NB4 (cell line): ENCODE results near the gene PLA2G2D.

Experiments used
- MYC ChIP-seq: IDR thresholded peaks from 2 replicates; pipeline ENCODE4 v1.6.1; 2011; ENCODE audit warnings: low read depth, low read length
- POLR2A ChIP-seq: IDR thresholded peaks from 2 replicates; pipeline ENCODE4 v1.6.1; 2011; ENCODE audit warnings: mild to moderate bottlenecking; ENCODE audit not compliant: insufficient read length; ENCODE audit errors: extremely low read depth
- TF ChIP-seq, protein P1 (sequence below): IDR thresholded peaks from one replicate; pipeline ENCODE4 v1.5.1; 2012; ENCODE audit warnings: low read depth, low read length

GRCh38 chr1:20137055-20137454, 17.7 kb upstream of the PLA2G2D start:
- TF ChIP-seq, protein P1, sequence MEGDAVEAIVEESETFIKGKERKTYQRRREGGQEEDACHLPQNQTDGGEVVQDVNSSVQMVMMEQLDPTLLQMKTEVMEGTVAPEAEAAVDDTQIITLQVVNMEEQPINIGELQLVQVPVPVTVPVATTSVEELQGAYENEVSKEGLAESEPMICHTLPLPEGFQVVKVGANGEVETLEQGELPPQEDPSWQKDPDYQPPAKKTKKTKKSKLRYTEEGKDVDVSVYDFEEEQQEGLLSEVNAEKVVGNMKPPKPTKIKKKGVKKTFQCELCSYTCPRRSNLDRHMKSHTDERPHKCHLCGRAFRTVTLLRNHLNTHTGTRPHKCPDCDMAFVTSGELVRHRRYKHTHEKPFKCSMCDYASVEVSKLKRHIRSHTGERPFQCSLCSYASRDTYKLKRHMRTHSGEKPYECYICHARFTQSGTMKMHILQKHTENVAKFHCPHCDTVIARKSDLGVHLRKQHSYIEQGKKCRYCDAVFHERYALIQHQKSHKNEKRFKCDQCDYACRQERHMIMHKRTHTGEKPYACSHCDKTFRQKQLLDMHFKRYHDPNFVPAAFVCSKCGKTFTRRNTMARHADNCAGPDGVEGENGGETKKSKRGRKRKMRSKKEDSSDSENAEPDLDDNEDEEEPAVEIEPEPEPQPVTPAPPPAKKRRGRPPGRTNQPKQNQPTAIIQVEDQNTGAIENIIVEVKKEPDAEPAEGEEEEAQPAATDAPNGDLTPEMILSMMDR, result no peak
- TF ChIP-seq MYC (no peak), POLR2A (no peak)
